HEK293 (cell line): Measurements from ENCODE around the gene GUCY1A2.

ENCODE experiments used
- CTCF ChIA-PET: fragments of 350-600 bp; formaldehyde crosslinking; extraction: SDS; loops from one replicate; lab custom pipeline; 2021; ENCODE audit warnings: antibody characterized with exemption; lab: Yijun Ruan, JAX
- POLR2A ChIA-PET: fragments of 300-600 bp; formaldehyde crosslinking; extraction: SDS; loops from one replicate; lab custom pipeline; 2020; ENCODE audit warnings: antibody characterized with exemption, inconsistent platforms; lab: Yijun Ruan, JAX
- H3K27ac ChIP-seq: fragments of 200-500 bp; sonication (Bioruptor generic); 2 replicates; pipeline ENCODE4 v1.5.1; 2014; ENCODE audit warnings: low read depth, low read length, control low read depth, inconsistent platforms; ENCODE audit errors: extremely low read depth
- H3K36me3 ChIP-seq, 2 experiments: fragments of 200-500 bp in 1 of 2; sonication (Bioruptor generic) in 1 of 2; 1 replicate in 1 of 2; 2 replicates in 1 of 2; pipeline ENCODE4 v1.5.1; 2014 to 2017; ENCODE audit warnings: inconsistent platforms in 2 of 2, low read length in 2 of 2; ENCODE audit not compliant: control insufficient read depth in 2 of 2, insufficient read depth in 1 of 2
- H3K4me1 ChIP-seq: fragments of 200-500 bp; sonication (Bioruptor generic); 2 replicates; pipeline ENCODE4 v1.5.1; 2014; ENCODE audit warnings: mild to moderate bottlenecking, low read length, inconsistent platforms; ENCODE audit not compliant: control insufficient read depth, insufficient read depth
- H3K4me3 ChIP-seq: 2 replicates; pipeline ENCODE4 v1.5.1; 2011; ENCODE audit warnings: low read depth, mild to moderate bottlenecking, control low read depth, low read length, moderate library complexity
- H3K9me3 ChIP-seq: fragments of 200-500 bp; sonication (Bioruptor generic); 2 replicates; pipeline ENCODE4 v1.5.1; 2014; ENCODE audit warnings: low read depth, low read length, inconsistent platforms; ENCODE audit not compliant: control insufficient read depth, insufficient read depth
- BCL11A ChIP-seq: fragments of 450-650 bp; formaldehyde crosslinking; IDR thresholded peaks from 2 replicates; pipeline ENCODE4 v1.5.1; 2016; ENCODE audit warnings: low read depth, missing biosample characterization, missing genetic modification characterization
- EGR2 ChIP-seq: fragments of 450-650 bp; formaldehyde crosslinking; IDR thresholded peaks from 2 replicates; pipeline ENCODE4 v1.5.1; 2016; ENCODE audit warnings: low read depth, missing biosample characterization, missing genetic modification characterization
- HOXA7 ChIP-seq: sonication (generic); formaldehyde crosslinking; IDR thresholded peaks from 2 replicates; pipeline ENCODE4 v1.8.1; 2022; ENCODE audit warnings: missing genetic modification reagents, borderline replicate concordance
- PATZ1 ChIP-seq: fragments of 450-650 bp; formaldehyde crosslinking; IDR thresholded peaks from 2 replicates; pipeline ENCODE4 v1.5.1; 2016; ENCODE audit warnings: missing biosample characterization, missing genetic modification characterization
- SP7 ChIP-seq: fragments of 450-650 bp; formaldehyde crosslinking; IDR thresholded peaks from 2 replicates; pipeline ENCODE4 v1.5.1; 2016; ENCODE audit warnings: missing biosample characterization, missing genetic modification characterization
- ZBTB1 ChIP-seq: fragments of 450-650 bp; formaldehyde crosslinking; IDR thresholded peaks from 2 replicates; pipeline ENCODE4 v1.5.1; 2016; ENCODE audit warnings: missing biosample characterization, missing genetic modification characterization
- ZEB2 ChIP-seq: fragments of 450-650 bp; formaldehyde crosslinking; IDR thresholded peaks from 2 replicates; pipeline ENCODE4 v1.5.1; 2016; ENCODE audit warnings: missing biosample characterization, missing genetic modification characterization
- ZNF114 ChIP-seq: fragments of 450-650 bp; formaldehyde crosslinking; IDR thresholded peaks from 2 replicates; pipeline ENCODE4 v1.5.0; 2017; ENCODE audit warnings: missing biosample characterization, missing genetic modification characterization
- ZNF214 ChIP-seq: fragments of 450-650 bp; formaldehyde crosslinking; IDR thresholded peaks from 2 replicates; pipeline ENCODE4 v1.5.1; 2017; ENCODE audit warnings: missing biosample characterization, mild to moderate bottlenecking, missing genetic modification characterization, borderline replicate concordance
- ZNF280D ChIP-seq: fragments of 450-650 bp; formaldehyde crosslinking; IDR thresholded peaks from 2 replicates; pipeline ENCODE4 v1.5.1; 2016; ENCODE audit warnings: missing biosample characterization, missing genetic modification characterization
- ZNF513 ChIP-seq: fragments of 450-650 bp; IDR thresholded peaks from 2 replicates; pipeline ENCODE4 v1.5.1; 2018; ENCODE audit warnings: missing biosample characterization, missing genetic modification characterization
- ZNF585B ChIP-seq: fragments of 450-650 bp; formaldehyde crosslinking; IDR thresholded peaks from 2 replicates; pipeline ENCODE4 v1.5.1; 2016; ENCODE audit warnings: missing biosample characterization, missing genetic modification characterization

GUCY1A2 gene

GRCh38 chr11:106770489-106771085 is 247.7 kb downstream of the GUCY1A2 start (continued):
- TF ChIP-seq ZNF214 (tag by site-specific recombination) (no peak), ZBTB1 (no peak), ZEB2 (tag by site-specific recombination) (no peak), HOXA7 (CRISPR knock-in tag) (no peak), EGR2 (no peak)

- H3K4me3 ChIP-seq = no peak overlapping the region
- ChIA-PET POLR2A (no interaction called here), CTCF (no interaction called here)
- no peaks in the 10 kb centered on the region for H3K9me3 ChIP-seq
- no peaks in the 10 kb centered on the region for H3K36me3 ChIP-seq
- no peak overlapping the region for H3K27ac ChIP-seq
- no peaks in the 10 kb centered on the region for H3K4me1 ChIP-seq
- TF ChIP-seq SP7 (tag by site-specific recombination) (no peak), PATZ1 (tag by site-specific recombination) (no peak), ZNF513 (no peak), ZNF280D (tag by site-specific recombination) (no peak), HOXA7 (CRISPR knock-in tag) (no peak), ZEB2 (tag by site-specific recombination) (no peak), ZNF585B (tag by site-specific recombination) (no peak)
Observed at GRCh38 chr11:106765469-106766258, 252.6 kb downstream of the GUCY1A2 start.

GRCh38 chr11:106763501-106763900 is 254.8 kb downstream of the GUCY1A2 start:
- ChIA-PET CTCF (interaction anchor here (0.5 to 0.7 kb wide), 2 partner anchors 195 to 227 kb away, joined by 3 read pairs; no protein-coding TSS in a partner anchor), POLR2A (no interaction called here)
- TF ChIP-seq BCL11A (tag by site-specific recombination) (no peak), ZNF114 (tag by site-specific recombination) (no peak)
- Histone ChIP-seq H3K4me1 (no peaks in the 10 kb centered on the region), H3K36me3 (no peaks in the 10 kb centered on the region), H3K9me3 (no peaks in the 10 kb centered on the region), H3K27ac (no peak overlapping the region), H3K4me3 (no peak overlapping the region)
